Sigmoid colon (tissue), 7 donors: ENCODE measurements around the gene CSRP1. TPM values are rescaled to one million over a fixed set of nuclear protein-coding genes. Genes with fewer than 3 reads are reported as not detected.
"Not testable (repeated sequence)": the region's sequence is repeated elsewhere in the genome, so short reads cannot be mapped to it uniquely, and the experiment has no call there.

Source experiments
- DNase-seq: peaks from one replicate; pipeline ENCODE4 v3.0.0-alpha.2; 2019
- H3K27ac ChIP-seq, 4 donors: fragments of 200-600 bp; sonication (generic); one replicate each; pipeline ENCODE4 v1.5.1; 2016 to 2019; ENCODE audit warnings: mild to moderate bottlenecking in 1 of 4
- H3K27me3 ChIP-seq, 3 donors: fragments of 200-600 bp; sonication (generic); one replicate each; pipeline ENCODE4 v1.5.1; 2019; ENCODE audit warnings: mild to moderate bottlenecking in 1 of 3
- H3K36me3 ChIP-seq, 4 donors: fragments of 200-600 bp; sonication (generic); one replicate each; pipeline ENCODE4 v1.5.1; 2016 to 2019
- H3K4me1 ChIP-seq, 4 donors: fragments of 200-600 bp; sonication (generic); one replicate each; pipeline ENCODE4 v1.5.1; 2017 to 2019
- H3K4me3 ChIP-seq, 4 donors: fragments of 200-600 bp; sonication (generic); one replicate each; pipeline ENCODE4 v1.5.1; 2017 to 2019; ENCODE audit warnings: mild to moderate bottlenecking in 2 of 4, moderate library complexity in 1 of 4
- H3K9me3 ChIP-seq, 4 donors: fragments of 200-600 bp in 3 of 4; sonication (generic) in 3 of 4; one replicate each; pipeline versions ENCODE4 v1.5.1 to v1.6.1; 2013 to 2019
- CTCF ChIP-seq, 4 experiments: fragments of 450-650 bp in 3 of 4; fragments of 200-600 bp in 1 of 4; IDR thresholded peaks; one replicate each; pipeline ENCODE4 v1.5.1; 2016 to 2019; ENCODE audit warnings: antibody characterized with exemption in 4 of 4, mild to moderate bottlenecking in 3 of 4, moderate library complexity in 2 of 4
- EP300 ChIP-seq, 4 donors: sonication (generic); formaldehyde crosslinking; IDR thresholded peaks; one replicate each; pipeline ENCODE4 v1.6.1; 2017; ENCODE audit warnings: antibody characterized with exemption in 4 of 4
- POLR2A ChIP-seq, 2 donors: fragments of 450-650 bp; IDR thresholded peaks; one replicate each; pipeline ENCODE4 v1.6.1; 2016; ENCODE audit warnings: antibody characterized with exemption in 2 of 2, mild to moderate bottlenecking in 2 of 2, moderate library complexity in 2 of 2
- POLR2AphosphoS5 ChIP-seq, 4 donors: sonication (generic); formaldehyde crosslinking; IDR thresholded peaks; one replicate each; pipeline ENCODE4 v1.6.1; 2017; ENCODE audit warnings: antibody characterized with exemption in 4 of 4
- WGBS, 2 donors: extraction: QIAGEN DNeasy Blood & Tissue Kit; methylation state at CpG; one replicate each; pipeline ENCODE4 v1.1.7; 2013; 5-methylcytosine and 5-hydroxymethylcytosine counted together
- intact Hi-C: fragments of 100-400 bp; cut with DNase I; formaldehyde crosslinking; loops from one replicate; pipeline ENCODE4 v1.15.1; 2023
- polyA plus RNA-seq, 3 donors: library from polyadenylated mRNA; stranded (reverse); fragments of 200-250 nt; gene quantifications; one replicate each; pipeline ENCODE4 v1.2.3, GENCODE V29; 2013
- total RNA-seq, 4 donors: library from RNA; depleted of rRNA; stranded (reverse); fragments of >200 nt; gene quantifications; one replicate each; pipeline ENCODE4 v1.1.0, GENCODE V29; 2016
- donor health status: healthy with polysubstance abuse.
- donor health status: Bipolar disorder and iron deficiency.
- donor health status: healthy.

CSRP1 gene
- total and polyA plus RNA-seq, 7 donors, result 189 to 8,467 (median 4,737) TPM

GRCh38 chr1:201493026-201493656 lies 13.8 kb downstream of the CSRP1 start:
- Histone ChIP-seq H3K36me3 (peaks cover 49 to 79% (median 58%) of the 10 kb centered on the region in 4 donors), H3K27ac (peak overlapping the region; percentile 92 to 98 (median 96)), H3K4me1 (peaks cover 0 to 100% (median 99%) of the 10 kb centered on the region in 4 donors)
- TF ChIP-seq POLR2AphosphoS5 (IDR thresholded peaks at IDR 0.05), result peak in 3 of 4 donors; percentile 52 to 81 (median 74)
- WGBS, 2 donors, result 91 to 92% methylated on average over 3 of the region's 3 CpGs
- intact Hi-C loops, H3K9me3 ChIP-seq, H3K4me3 ChIP-seq, H3K27me3 ChIP-seq: not testable (repeated sequence)
- peak; percentile 85 for DNase-seq

GRCh38 chr1:201491896-201492511 lies 14.9 kb downstream of the CSRP1 start:
- intact Hi-C loops, result no loop called here
- Histone ChIP-seq H3K9me3 (no peaks in the 10 kb centered on the region), H3K4me1 (peaks cover 0 to 100% (median 99%) of the 10 kb centered on the region in 4 donors), H3K36me3 (peaks cover 60 to 85% (median 69%) of the 10 kb centered on the region in 4 donors), H3K4me3 (no peak overlapping the region), H3K27me3 (no peaks in the 10 kb centered on the region), H3K27ac (peak overlapping the region; percentile 92 to 98 (median 96))
- 81 to 87% methylated on average over 3 of the region's 3 CpGs for WGBS, 2 donors
- peak; percentile 79 for DNase-seq
- TF ChIP-seq POLR2A (IDR thresholded peaks at IDR 0.05) (no peak), CTCF (IDR thresholded peaks at IDR 0.05) (no peak), POLR2AphosphoS5 (IDR thresholded peaks at IDR 0.05) (peak; percentile 51 to 70 (median 63)), EP300 (IDR thresholded peaks at IDR 0.05) (no peak)

DNA sequence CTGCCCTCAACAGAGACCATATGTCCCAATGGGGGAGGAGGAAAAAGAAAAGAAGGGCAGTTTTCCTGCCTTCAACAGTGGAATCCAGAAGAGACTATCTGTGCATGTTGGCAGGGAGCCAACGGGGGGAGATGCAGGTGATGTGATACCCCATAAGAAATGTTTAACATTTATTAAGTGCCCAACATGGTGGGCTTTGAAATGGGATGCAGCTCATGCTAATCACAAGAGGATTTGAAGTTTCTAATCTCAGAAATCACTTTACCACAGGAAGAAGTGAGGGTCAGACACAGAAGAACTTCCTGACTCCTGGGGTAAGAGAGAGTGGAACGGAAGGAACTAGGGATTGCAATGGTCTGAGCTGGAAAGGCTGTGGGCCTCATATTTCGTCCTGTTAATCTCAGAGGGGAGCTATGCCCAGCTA lies 16.2 kb downstream of the CSRP1 start:
- intact Hi-C loops, result no loop called here
- Histone ChIP-seq H3K36me3 (peaks cover 71 to 95% (median 81%) of the 10 kb centered on the region in 4 donors), H3K9me3 (no peaks in the 10 kb centered on the region), H3K4me1 (peaks cover 0 to 100% (median 99%) of the 10 kb centered on the region in 4 donors), H3K27me3 (no peaks in the 10 kb centered on the region), H3K4me3 (no peak overlapping the region), H3K27ac (peak overlapping the region; percentile 92 to 98 (median 96))
- WGBS, 2 donors, result 53 to 67% methylated on average over 3 of the region's 3 CpGs
- DNase-seq, result peak; percentile 73
- peak; percentile 23 to 79 (median 66) for TF ChIP-seq POLR2AphosphoS5 (IDR thresholded peaks at IDR 0.05)
- no peak for TF ChIP-seq POLR2A (IDR thresholded peaks at IDR 0.05)

DNA sequence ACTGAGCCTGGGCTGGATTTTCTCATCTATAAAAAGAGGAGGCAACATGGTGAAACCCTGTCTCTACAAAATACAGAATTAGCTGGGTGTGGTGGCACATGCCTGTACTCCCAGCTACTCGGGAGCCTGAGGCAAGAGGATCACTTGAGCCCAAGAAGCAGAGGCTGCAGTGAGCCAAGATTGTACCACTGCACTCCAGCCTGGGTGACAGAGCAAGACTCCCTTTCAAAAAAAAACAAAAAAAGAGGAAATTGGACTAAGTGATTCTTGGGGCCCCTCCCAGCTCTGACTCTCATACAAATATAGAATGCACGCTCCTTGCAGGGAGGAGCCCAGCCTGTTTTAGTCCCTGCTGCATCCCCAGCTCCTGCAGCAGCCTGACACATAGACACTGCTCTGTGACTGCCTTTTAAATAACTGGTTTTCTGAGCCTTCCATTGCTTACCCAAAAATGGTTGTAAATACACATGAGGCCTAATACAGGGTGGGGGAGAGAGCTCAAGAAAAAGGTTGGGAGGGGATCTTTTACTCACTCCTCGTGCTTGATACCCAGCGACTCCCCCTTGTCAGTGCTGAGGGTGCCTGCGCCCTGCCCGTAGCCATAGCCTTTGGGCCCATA lies 17.2 kb downstream of the CSRP1 start:
- H3K27me3 ChIP-seq, result no peaks in the 10 kb centered on the region
- no peak overlapping the region for H3K4me3 ChIP-seq

More for the DNA sequence above, 17.2 kb downstream of the CSRP1 start:
- no peaks in the 10 kb centered on the region for H3K9me3 ChIP-seq
- 85 to 88% methylated on average over 6 of the region's 6 CpGs for WGBS, 2 donors
- TF ChIP-seq CTCF (IDR thresholded peaks at IDR 0.05) (no peak), POLR2AphosphoS5 (IDR thresholded peaks at IDR 0.05) (peak; percentile 23 to 73 (median 59)), POLR2A (IDR thresholded peaks at IDR 0.05) (no peak), EP300 (IDR thresholded peaks at IDR 0.05) (no peak)
- DNase-seq, result no peak
- peaks cover 0 to 100% (median 98%) of the 10 kb centered on the region in 4 donors for H3K4me1 ChIP-seq
- peak overlapping the region; percentile 92 to 98 (median 96) for H3K27ac ChIP-seq
- intact Hi-C loops, result no loop called here
- H3K36me3 ChIP-seq, result peaks cover 71 to 95% (median 80%) of the 10 kb centered on the region in 4 donors
